GM19467 (cell line): ENCODE results near the gene SLC8A3.

Experiments
- ATAC-seq: cut with Tn5 transposase; IDR thresholded peaks from one replicate; pipeline ENCODE4 v1.9.1; 2021; ENCODE audit warnings: mild to moderate bottlenecking, moderate library complexity; ENCODE audit not compliant: unreplicated experiment

Gene SLC8A3

DNA sequence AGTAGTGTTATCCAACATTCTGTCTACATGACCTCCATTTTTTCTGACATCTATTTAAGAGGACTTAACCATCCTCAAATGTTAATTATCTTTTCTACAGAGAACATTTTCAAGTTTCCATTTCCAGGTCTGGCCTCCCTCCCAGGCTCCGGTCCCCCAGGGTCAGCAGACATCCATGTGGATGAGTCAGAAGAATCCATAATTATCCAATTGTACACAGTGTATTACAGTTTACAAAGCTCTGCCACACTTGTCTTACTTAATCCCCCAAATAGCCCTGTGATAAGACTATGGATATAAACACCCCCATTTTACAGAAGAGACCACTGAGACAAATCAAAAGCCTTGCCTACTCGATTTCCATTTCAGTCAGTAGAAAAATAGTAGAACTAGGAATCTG, 65.0 kb downstream of the SLC8A3 start:
- ATAC-seq, result no peak

DNA sequence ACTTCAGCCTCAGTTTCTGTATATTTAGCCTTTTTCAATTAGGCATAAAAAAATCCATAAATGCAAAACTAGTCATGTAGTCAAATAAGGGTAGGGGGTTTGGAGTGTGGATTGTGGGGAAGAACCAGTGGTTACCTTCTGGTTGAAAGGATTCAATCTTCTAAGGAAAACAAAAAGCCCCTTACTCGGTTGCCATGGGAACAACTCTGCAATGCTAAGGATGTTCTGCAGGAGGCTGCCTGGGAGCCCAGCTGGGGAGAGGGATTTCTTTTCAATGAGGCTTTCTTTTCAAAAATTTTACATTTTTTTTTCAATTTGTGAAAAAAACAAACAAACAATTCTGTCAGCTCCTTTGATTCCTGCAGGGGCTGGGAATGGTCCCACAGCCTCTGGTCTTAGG, 67.2 kb downstream of the SLC8A3 start:
- ATAC-seq, result no peak

DNA sequence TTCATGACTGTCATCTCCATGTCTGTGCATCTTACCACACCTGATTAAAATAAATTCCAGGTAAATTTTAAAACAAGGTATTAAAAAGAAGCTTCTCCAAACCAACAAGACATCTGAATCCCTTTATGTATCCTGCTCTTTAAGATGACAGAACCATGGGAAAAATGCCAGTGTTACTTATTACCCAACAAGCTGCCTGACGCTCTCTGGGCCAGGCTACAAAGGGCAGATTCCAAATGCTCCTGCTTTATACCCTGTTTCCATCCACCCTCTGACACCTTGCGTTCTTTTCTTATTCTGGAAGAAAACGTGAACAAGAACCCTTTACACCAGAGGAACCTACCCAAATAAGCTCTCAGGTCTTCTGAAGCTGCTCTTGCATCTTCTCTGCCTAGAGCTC, 70.7 kb downstream of the SLC8A3 start:
- ATAC-seq, result no peak

DNA sequence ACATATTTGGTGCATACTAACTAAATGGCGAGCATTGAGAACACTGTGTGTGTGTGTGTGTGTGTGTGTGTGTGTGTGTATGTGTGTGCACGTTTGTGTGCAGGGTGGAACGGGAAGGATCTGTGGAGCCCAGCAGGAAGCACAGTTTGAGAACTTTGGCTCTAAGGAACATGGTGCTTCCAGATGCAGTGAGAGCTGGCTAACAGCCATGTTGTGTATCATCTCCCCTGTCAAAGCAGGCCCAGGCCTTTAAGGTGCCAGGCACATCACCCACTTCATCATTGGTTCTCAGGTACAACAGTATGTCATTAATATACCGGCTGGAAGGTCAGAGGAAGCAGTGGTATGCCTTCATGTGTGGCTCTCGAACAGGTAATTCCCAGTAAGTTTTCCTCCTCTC, 72.5 kb downstream of the SLC8A3 start:
- no peak for ATAC-seq

DNA sequence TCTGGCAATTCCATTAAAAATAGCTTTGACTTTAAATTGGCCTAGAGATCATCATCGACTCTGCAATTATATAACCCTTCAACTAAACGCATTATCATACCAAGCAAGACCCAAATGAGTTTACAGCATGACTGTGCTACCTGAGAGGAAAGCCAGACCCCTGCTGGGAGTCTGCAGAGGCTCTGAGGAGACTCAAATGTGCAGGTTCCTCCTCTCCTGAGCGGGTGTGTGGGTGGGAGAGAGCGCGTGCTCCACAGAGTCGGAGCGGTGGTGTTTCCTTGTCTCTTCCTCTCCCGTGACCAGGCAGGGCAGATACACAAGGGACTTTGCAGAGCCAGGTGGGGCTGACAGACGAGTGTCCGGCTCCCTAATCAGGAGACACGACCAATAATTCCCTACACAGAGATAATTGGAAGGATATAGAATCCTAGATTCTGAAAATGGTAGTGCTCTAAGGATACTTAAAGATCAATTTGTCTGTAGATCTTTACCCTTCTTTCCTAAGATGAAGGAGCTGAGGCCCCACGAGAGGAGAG, 74.1 kb downstream of the SLC8A3 start:
- ATAC-seq, result no peak

DNA sequence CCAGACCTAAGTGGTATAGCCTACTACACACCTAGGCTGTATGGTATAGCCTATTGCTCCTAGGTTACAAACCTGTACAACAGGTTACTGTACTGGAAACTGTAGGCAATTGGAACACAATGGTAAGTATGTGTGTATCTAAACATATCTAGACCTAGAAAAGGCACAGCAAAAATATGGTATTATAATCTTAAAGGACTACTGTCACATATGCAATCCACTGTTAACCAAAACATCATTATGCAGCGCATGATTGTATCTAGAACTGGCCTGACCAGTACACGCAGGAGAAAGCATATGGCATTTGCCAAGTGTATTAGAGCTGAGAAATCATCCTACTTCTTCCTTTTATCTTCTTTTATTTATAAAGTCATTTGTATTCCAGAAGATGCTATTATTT, 75.5 kb downstream of the SLC8A3 start:
- ATAC-seq, result no peak

DNA sequence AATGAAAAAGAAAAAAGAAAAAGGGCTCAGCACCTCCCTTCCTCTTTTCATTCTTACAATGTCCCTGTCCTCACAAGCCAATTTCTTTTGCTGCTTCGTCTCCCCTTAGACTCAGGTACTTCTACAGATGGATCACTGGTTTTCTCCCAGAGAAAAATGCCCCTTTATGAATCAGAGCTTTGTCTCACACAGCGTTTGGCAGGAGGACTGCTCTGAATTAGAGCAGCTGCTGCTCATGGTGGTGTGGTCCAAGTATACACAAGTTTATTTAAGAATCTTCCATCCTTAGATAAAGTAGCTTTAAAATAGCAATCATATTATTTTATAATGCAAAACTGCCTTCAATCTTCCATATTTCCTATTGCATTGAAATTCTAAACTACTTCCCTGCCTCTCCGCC, 80.3 kb downstream of the SLC8A3 start:
- ATAC-seq, result no peak

DNA sequence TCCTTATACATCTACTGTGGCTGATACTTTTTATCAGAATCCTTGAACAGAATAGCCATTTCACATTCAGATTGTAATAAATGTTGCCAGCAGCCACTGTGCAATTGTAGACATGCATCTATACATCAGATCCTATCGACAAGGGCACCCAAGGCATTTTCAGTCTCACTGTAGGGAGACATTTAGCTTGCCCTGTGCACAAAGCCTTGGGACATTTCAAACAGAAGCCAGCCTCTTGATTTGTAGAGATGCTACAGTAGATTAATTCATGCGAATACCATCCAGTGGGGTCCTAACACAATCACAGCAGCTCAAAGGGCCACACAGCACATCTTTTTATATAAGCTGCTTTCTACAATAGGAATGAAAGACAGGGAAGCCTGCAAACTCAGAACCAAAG, 81.4 kb downstream of the SLC8A3 start:
- ATAC-seq, result no peak

DNA sequence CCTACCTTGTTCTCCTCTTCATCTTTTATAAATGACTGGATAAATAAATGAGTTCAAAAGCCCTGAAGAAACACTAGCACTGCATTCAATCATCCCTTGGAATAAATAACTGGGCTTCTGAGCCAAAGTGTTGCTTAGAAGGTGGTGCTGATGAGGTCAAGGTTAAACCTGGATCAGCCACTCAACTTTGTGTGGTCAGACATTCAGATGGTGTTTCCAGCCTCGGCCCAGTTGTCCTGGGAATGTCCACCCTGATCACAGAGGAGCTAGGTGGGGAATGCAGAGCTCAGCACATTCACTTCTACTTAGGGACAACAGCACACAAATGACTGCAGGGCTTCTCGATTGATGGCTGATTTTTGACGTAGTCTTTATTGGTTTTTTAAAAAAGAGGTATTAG, 88.7 kb downstream of the SLC8A3 start:
- no peak for ATAC-seq

DNA sequence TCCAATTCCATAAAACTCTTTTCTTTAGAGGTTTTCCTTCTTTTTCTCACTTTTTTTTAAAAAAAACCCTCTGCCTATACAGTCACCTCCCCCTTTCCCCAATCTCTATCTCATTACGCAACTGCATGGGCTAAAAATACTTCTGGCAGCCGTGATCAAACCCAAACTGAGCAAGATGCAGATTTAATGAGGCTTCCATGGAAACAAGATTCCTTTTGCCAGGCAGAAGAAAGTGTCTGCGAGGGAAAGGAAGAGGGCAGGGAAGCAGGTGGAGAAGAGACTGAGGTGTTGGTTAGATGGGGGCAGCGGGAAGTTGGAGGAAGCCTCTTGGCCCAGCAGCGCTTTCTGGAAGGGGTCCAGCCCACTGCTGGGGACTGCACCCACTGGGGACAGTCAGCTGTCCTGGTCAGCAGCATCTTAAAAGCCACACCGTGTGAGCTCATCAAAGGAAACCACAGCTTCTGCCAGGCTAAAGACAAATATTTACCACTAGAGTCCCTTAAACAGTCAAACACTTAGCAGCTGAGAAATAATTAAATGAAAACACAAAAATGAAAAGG, 90.4 kb downstream of the SLC8A3 start:
- ATAC-seq, result no peak

DNA sequence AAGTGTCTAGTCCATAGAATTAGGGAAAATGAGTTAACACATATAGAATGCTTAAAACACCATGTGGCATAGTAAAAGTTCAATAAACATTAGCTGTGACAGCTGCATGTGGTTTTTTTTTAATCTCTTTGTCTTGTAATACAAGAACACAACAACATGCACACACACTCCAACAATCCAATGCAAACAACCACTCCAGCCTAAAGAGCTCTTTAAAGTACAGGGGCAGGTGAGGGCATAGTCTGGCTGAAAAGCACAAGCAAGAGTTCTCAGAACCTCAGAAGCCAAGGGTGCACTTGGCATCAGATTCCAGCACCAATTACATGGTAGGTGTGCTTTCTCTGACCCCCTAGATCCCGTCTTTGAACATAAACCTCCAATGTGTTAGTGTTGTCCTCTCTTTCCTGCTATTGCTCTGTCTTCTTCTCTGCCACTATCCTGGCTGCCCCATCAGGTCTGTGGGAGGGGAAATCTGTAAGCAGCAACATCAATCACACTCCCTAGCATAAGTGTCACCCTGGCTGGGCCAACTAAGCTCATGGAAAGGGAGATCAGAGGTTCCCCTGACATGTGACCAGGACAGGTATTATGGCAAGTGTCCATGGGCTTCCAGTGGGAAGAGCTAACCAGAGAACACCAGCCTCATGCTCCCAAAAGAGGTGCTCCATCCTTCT, 91.0 kb downstream of the SLC8A3 start:
- no peak for ATAC-seq

DNA sequence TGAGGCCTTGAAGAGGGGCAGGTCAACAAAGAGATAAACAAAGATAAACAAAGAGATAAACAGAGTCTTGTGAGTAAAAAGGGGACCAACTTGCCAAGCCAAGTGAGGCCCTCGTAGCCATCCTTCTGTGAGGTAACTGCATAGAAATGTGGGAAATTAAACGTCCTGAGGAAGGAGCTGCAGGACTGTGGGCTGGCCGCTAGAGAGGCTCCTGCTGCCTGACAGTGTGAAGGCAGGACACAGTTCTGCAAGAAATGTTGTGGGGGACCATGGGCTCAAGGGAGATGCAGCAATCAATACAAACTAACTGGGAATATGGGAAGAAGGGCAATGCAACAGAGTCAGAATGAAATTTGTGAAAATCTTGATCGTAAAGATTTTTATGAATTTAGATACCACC, 91.9 kb downstream of the SLC8A3 start:
- no peak for ATAC-seq

DNA sequence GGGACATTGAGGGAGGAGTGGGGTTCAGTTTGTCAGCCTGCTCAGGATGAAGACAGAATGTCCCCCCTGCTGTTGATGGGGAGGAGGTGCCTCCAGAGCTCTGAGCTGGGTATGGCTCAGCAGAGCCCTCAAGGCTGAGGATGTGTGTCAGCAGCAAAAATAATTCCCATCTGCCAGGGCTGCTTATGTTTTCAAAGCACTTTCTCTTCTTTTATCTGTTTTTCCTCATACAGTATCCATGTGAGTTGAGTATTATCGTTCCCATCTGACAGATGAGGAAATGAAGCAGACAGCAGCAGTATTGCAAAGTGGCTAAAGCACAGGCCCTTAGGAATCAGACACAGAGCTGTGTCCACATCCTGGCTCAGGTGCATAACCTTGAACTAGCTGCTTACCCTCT, 94.1 kb downstream of the SLC8A3 start:
- no peak for ATAC-seq

DNA sequence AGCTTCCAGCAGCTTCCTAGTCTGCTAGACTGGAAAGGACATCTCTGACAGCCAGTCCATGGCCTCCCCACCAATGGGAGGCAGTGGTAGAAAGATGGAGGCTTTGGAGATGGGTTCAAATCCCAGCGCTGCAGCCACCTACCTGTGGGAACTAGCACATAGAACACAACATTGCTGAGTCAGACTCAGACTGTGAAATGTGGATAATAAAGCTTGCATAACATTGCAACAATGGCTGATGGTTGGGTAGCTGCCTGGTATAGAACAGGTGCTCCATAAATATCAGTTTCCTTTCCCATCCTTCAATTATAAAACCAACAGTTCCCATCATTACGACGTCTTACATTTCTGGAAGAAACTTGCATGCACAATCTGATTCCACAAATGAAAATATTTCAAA, 94.6 kb downstream of the SLC8A3 start:
- ATAC-seq, result no peak

DNA sequence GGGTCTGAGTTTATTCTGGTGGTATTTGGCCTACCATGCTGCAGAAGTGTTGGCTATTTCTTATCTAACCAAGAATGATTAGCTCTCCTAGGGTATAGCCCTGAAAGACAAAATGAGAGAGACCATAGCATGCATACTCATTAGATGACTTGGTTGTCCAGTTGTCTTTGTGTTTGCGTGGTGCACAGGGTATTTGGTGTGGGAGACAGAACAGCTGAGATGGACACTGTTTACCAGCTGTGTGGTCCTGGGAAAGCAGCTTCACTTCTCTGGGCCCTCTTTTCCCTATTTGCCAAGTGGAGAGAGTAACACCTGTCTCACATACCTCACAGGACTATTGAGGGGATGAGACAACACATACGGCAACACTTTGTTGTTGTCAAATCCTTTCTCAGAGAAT, 95.6 kb downstream of the SLC8A3 start:
- no peak for ATAC-seq

DNA sequence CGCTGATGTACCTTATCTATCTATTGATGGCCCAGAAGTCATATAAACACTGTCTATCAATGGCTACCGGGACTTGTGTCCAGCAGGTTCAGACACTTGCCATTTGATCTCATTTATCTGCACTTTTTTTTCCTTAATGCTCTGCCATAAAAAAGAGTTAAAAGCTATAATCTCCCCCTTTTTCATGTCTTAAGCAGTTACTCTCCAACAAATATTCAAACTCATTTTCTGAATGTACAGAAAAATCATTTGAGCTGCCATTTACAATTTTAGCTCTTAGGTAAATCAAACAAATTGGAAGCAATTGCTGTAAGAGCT, 101.4 kb downstream of the SLC8A3 start:
- no peak for ATAC-seq

DNA sequence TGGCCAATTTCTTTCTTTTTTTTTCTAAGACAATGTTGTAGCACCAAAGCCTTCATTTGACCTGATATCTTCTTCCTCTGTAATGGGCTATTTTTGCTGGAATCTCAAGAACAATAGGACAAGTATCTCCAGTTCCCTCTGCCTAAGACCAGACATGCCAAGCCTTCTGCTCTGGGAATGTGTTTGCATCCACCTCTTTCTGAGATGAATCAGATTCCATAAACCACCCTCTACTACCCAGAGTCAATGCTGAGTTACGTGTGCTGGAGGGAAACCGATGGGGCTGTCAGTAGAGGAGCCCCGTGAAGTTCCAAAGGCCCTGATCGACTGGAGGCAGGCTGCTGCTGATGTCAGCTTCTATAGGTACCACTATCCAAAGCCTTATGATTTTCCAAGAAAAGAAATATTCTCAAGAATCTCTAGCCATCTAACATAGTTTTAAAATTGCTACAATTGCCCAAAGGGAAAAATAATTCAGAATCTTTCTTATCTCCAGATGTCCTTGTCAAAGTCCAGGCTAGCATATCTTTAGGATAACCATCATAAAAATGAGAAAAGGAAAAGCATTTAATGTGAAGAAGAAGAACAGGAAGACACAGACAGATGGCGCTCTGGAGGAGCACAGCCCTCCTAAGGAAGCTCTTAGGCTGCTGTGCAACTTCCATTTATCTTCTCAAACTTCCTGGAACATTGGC, 101.9 kb downstream of the SLC8A3 start:
- no peak for ATAC-seq

DNA sequence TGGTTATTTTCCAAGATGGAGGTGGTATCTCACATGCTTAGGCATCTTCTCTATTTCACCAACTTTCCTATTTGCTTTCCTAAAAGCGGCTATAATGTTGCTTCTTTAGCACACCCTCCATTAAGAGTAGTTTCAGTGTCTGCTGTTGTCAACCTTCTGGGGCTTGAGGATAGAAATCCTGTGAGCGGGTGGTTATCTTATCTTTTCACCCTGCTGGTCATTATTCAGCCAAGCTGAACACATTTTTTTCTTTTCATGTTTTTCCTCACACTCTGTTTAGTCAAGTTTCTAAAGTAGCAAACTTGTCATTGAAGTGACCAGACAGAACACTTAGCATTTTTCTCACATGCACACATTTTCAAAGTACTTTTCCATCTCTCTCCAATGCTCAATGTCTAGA, 104.5 kb downstream of the SLC8A3 start:
- no peak for ATAC-seq

DNA sequence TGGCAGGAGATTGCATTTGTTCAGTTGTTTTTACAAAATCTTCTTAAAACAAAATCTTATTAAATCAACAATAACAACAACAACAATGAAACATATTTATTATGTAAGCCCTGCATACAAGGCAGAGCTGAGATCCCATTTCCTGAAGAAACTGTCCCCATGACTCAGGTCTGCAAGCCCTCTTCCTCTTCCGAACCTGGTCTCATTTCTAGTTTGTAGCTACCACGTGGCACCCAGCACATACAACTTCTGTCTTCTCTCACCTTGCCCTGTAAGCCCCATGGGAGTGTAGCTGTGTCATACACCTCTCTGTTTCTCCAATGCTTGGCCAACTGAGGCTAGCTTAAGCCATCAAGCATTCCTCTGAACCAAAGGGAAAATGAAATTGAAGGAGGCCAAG, 106.4 kb downstream of the SLC8A3 start:
- no peak for ATAC-seq

DNA sequence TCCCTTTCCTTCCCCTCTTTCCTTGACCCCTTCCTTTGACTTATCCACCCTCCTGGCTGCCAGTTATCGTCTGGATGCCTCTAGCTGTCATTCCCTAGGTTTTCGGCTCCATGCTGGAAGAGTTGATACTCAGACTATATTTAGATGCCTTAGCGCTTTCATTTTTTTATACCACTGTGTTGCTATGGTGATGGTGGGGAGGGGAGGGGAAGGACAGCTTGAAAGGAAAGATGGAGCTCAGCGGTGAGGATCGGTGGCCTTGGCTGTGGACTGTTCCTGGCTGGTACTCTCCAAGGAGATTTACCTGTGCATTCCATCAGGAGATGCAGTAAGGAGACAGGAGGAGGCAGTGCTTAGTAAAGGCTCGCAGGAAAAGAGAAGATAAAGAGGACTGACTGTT, 108.7 kb downstream of the SLC8A3 start:
- ATAC-seq, result no peak

DNA sequence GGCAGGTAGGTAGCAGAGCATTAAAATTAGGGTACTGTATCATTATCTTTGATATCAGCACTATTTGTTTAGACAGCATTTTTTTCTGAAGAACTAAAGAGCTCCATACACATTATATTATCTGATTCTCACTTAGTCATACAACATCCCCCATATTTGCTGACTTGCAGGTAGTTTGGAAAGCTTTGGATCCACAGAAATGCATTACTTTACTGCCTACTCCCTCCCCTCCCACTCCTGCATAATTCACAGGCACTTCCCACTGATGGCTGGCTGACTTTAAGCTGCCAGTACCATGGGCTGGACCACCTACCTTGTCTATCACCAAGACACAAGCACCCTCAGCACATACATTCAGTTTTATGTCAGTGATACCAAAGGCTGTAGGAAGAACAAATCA, 110.4 kb downstream of the SLC8A3 start:
- ATAC-seq, result no peak

DNA sequence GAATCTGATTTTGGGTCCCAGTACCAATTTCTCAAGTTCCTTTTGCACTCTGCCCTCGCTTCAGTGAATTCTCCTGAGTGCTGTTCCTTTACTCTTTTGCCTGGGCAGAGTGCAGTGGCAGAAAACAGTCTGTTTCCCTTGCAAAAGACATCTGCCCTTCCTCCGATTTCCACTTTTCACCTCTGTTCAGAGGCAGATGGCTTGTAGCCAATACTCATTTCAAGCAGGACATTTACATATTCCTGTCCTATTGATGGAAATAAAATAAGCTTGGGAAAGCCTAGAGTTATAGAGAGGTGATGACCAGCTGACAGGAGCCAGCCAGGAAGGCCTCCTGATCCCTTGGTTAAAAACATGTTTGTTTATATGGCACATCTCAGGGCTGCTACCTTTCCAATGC, 111.0 kb downstream of the SLC8A3 start:
- no peak for ATAC-seq

DNA sequence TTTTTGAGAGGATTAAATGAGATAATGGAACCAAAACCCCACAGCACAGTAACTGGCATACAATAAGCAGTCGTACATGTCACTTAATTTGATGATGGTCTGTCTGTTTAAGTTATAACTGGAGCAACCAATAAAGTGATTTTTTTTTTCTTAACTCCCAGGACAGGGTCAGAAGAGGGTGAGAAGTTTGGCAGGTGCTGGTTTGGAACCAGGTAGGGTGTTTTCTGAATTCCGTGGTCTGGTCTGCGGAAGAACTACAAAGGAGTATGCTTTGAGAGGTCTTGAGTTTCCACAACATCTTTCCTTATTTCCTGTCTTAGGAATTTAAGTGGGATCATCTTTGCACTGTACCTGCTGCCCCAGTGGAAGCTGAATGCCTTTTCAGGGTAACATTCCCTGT, 111.7 kb downstream of the SLC8A3 start:
- no peak for ATAC-seq
